GM18517 (cell line): ENCODE measurements around the gene TJP3.
"Not testable (repeated sequence)": the region's sequence is repeated elsewhere in the genome, so short reads cannot be mapped to it uniquely, and the experiment has no call there.

ENCODE experiments used
- ATAC-seq: cut with Tn5 transposase; IDR thresholded peaks from one replicate; pipeline ENCODE4 v1.9.1; 2021; ENCODE audit warnings: mild to moderate bottlenecking, moderate library complexity; ENCODE audit not compliant: unreplicated experiment

The TJP3 gene

GRCh38 chr19:3738477-3739220 is 30.5 kb downstream of the TJP3 start:
- ATAC-seq, result no peak

DNA sequence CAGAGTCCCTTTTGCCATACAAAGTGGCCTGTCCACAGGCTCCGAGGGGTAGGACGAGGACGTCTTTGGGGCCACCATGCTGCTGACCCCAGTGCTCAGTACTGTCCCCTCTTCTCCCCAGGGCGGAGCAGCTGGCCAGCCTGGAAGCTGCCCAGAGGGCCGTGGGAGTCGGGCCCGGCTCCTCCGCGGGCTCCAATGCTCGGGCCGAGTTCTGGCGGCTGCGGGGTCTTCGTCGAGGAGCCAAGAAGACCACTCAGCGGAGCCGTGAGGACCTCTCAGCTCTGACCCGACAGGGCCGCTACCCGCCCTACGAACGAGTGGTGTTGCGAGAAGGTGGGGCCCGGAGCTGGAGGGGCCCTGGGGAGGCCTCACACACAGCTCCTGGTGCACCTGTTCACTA is 32.2 kb downstream of the TJP3 start:
- ATAC-seq, result no peak

DNA sequence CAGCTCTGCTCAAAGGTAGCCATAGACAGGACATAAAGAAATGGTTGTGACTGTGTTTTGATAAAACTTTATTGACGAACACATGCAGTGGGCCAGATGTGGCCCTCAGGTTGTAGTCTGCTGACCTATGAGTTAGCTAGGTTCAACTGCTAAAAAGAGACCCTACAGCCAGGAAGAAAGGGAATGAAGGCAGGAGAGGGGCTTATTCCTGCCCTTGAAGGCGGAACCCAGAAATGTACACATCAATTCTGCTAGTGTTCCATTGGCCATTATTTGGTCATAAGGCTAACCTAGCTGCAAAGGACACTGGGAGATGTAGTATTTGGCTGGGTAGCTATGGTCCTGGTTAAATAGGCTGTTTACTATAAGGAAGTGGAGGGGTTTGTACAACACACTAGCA is 35.3 kb downstream of the TJP3 start:
- ATAC-seq, result no peak

GRCh38 chr19:3745363-3746045 is 37.3 kb downstream of the TJP3 start:
- no peak for ATAC-seq

- no peak for ATAC-seq
These were observed 38.3 kb downstream of the TJP3 start for GRCh38 chr19:3746371-3747056.

- no peak for ATAC-seq
These were observed 40.8 kb downstream of the TJP3 start for GRCh38 chr19:3748965-3749364.

GRCh38 chr19:3750211-3750610 is 42.0 kb downstream of the TJP3 start:
- no peak for ATAC-seq

DNA sequence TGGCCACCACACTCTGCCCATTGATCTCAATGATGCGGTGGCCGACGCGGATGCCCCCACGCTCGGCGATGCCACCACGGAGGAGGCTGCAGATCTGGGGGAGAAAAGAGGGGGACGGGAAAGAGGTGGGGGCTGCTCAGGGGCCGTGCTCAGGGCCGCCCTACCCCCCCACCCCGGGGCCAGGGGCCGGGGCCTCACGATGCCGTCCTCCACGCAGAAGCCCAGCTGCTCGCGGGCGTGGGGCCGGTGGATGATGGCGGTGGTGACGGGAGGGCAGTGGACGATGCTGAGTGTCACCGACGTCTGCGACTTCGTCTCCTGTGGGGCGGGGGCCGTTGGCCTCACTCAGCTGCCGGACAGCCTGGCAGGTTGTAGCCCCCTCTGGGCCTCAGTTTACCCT is 43.1 kb downstream of the TJP3 start:
- ATAC-seq, result no peak

GRCh38 chr19:3752492-3752891 is 44.3 kb downstream of the TJP3 start:
- no peak for ATAC-seq

GRCh38 chr19:3753631-3754410 is 45.6 kb downstream of the TJP3 start:
- ATAC-seq, result no peak

GRCh38 chr19:3757705-3758104 is 49.5 kb downstream of the TJP3 start:
- ATAC-seq, result not testable (repeated sequence)

- not testable (repeated sequence) for ATAC-seq
These were observed 50.1 kb downstream of the TJP3 start for GRCh38 chr19:3758297-3758696.

DNA sequence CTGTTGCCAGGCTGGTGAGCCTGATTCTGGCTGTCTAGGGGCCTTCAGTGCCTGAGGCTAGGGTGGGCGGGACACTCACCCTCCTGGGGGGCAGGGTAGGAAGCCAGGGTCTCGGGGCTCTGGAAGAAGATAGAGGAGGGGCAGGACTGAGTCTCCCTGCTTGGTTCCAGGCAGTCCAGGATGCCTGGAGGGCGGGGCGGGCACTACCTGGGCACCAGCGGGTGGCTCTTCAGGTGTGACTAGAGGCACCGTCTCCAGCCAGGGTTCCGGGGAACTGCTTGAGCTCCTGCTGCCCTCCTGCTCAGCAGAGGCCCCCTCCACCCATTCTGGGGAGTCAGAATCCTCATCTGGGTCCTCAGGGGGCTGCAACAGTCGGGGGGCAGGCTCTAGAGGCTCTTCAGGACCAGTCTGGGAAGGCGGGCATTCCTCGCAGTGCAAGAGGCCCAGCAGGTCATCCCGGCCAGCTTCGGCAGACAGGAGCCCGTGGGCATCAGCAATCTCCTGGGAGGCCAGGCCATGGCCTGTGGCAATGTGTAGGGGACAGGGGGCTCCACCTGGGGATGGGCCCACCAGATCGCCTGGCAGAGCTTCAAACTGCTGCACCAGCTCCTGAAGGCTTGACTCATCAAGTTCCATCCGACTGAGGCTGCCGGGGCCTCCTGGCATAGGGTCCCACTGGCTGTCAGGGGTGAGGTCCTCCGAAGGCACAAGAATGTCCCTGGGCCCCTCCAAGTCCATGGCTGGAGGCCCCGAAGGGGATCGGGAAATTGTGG is 51.5 kb downstream of the TJP3 start:
- no peak for ATAC-seq

GRCh38 chr19:3760871-3761361 is 52.7 kb downstream of the TJP3 start:
- no peak for ATAC-seq

DNA sequence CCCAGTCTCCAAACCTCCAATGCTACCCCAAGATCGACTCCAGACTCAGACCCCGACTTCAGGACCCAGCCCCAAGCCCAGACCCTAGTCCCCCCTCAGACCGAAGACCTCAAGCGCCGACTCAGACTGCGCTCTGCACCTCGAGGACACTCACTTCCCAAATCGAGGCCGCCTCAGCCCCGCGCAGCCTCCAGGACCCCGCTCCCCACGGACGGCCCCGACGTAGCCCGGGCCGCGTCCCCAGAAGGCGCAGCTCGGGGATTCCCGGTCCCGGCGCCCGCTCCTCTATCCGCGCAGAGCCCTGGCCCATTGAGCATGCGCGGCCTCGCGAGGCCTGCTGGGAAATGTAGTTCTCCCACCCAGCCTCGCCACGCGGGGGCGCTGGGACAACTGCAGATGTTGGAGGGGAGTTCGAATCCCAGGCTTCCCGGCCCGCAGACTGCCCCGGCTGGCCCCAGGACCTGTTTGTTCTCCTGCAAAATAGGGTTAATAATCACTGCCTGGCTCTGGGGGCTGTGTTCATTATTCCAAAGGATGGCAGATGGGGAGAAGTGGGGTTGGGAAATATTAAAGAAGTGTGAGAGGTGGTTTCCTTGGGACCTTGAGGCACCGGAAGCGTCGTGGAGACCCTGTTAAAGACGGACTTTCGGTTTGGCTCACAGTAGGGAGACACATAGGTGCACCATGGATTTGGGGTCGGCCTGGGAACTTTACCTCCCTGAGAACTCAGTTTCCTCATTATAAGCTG is 53.4 kb downstream of the TJP3 start, which contains the start of gene APBA3:
TSS of gene APBA3 (minus strand) at position 311 of the 748 bp plus-strand sequence. CDS start 1,428 bp downstream, outside the sequence.
- ATAC-seq, result peak; percentile 28

GRCh38 chr19:3762130-3762473 is 53.9 kb downstream of the TJP3 start:
- no peak for ATAC-seq

DNA sequence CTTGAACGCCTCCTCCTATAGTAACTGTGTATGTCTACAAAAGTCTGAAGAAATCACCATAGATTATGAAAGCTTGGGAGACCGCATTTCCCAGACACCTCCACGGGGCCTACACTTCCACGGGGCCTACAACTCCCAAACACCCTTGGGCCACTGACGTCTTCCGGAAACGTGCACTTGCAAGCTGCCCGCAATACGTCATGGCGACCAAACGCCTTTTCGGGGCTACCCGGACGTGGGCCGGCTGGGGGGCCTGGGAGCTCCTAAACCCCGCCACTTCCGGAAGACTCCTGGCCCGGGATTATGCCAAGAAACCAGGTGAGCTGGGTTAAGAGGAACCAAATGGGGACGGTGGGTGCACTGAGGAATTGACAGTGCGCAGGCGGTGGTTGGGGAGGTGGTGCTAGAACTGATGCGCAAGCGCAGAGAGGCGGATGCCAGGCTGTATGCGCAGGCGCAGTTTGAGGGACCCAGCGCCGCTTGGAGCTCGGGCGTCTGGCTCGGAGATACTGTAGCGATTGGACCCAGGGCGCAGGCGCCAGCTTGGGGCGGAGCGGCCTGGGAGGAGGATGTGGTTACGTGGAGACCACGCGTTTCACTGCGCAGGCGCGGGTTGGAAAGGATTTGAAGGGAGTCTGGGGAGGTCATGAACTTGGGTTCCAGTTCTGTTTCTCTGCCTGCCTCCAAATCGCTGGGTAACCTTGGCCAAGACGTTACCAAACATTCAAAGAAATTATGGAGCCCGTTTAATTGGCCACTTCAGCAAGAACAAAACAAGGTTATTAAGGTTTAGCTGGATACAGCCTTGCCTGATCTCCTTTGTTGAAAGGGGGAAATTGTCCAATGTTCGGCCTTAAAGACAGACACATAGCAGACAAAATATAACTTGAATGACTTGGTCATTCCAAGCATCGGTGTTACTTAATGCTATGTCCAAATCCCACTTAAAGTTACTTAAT is 54.6 kb downstream of the TJP3 start, which contains the start of gene MRPL54:
TSS of gene MRPL54 (plus strand) at position 182 of the 959 bp plus-strand sequence. CDS start at position 201, 19 bp downstream.
- ATAC-seq, result peak; percentile 85

DNA sequence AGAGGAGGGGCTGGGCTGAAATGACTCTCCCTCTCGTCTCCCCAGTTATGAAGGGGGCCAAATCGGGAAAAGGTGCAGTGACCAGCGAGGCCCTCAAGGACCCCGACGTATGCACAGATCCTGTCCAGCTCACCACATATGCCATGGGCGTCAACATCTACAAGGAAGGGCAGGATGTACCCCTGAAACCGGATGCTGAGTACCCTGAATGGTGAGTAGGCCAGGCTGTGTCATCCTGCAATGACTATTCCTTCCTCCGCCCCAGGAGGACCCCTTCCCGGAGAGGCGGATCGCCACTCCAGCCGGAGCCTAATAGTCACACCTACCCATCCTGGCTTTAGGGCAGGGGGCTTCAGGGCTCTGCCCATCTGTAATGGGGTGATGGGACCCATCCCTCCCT is 56.9 kb downstream of the TJP3 start:
- ATAC-seq, result no peak
